HepG2 (cell line): ENCODE results near the gene CAPZB. TPM values are rescaled to one million over a fixed set of nuclear protein-coding genes. Genes with fewer than 3 reads are reported as not detected.
A peak's percentile ranks its signal among the peaks of the same experiment; 100 is the strongest.

Experiments
- CENPX ChIP-seq: sonication (generic); formaldehyde crosslinking; IDR thresholded peaks from 2 replicates; pipeline ENCODE4 v1.9.0; 2021; ENCODE audit warnings: mild to moderate bottlenecking, missing genetic modification reagents, moderate library complexity
- KDM5A ChIP-seq: fragments of 200-600 bp; sonication (generic); IDR thresholded peaks from 2 replicates; pipeline ENCODE4 v1.7.0; 2018; ENCODE audit warnings: antibody characterized with exemption, mild to moderate bottlenecking, low read length, borderline replicate concordance
- NKX3-1 ChIP-seq: sonication (generic); formaldehyde crosslinking; IDR thresholded peaks from 2 replicates; pipeline ENCODE4 v1.5.0; 2020; ENCODE audit warnings: missing genetic modification reagents
- PRDM15 ChIP-seq: sonication (generic); formaldehyde crosslinking; IDR thresholded peaks from 2 replicates; pipeline ENCODE4 v1.4.0; 2020; ENCODE audit warnings: missing genetic modification reagents
- RAD51 ChIP-seq: fragments of 450-650 bp; IDR thresholded peaks from 2 replicates; pipeline ENCODE4 v1.6.1; 2016; ENCODE audit warnings: borderline replicate concordance
- REXO4 ChIP-seq: sonication (generic); formaldehyde crosslinking; IDR thresholded peaks from 2 replicates; pipeline ENCODE4 v1.8.0; 2022; ENCODE audit warnings: missing genetic modification reagents, mild to moderate bottlenecking, borderline replicate concordance
- SKI ChIP-seq: fragments of 450-650 bp; IDR thresholded peaks from one replicate; pipeline ENCODE4 v1.6.1; 2018; ENCODE audit warnings: mild to moderate bottlenecking; ENCODE audit not compliant: partially characterized antibody
- SNAI1 ChIP-seq: sonication (generic); formaldehyde crosslinking; IDR thresholded peaks from 2 replicates; pipeline ENCODE4 v1.5.0; 2020; ENCODE audit warnings: mild to moderate bottlenecking, missing genetic modification reagents, borderline replicate concordance
- TFDP2 ChIP-seq: sonication (generic); formaldehyde crosslinking; IDR thresholded peaks from 2 replicates; pipeline ENCODE4 v1.4.0; 2020; ENCODE audit warnings: missing genetic modification reagents
- ZFP82 ChIP-seq: sonication (generic); formaldehyde crosslinking; IDR thresholded peaks from 2 replicates; pipeline ENCODE4 v1.5.1; 2020; ENCODE audit warnings: mild to moderate bottlenecking, missing genetic modification reagents, borderline replicate concordance
- ZMYM4 ChIP-seq: sonication (generic); formaldehyde crosslinking; IDR thresholded peaks from 2 replicates; pipeline ENCODE4 v1.8.1; 2023; ENCODE audit warnings: mild to moderate bottlenecking, missing genetic modification reagents
- ZNF354B ChIP-seq: sonication (generic); formaldehyde crosslinking; IDR thresholded peaks from 2 replicates; pipeline ENCODE4 v1.8.0; 2022; ENCODE audit warnings: mild to moderate bottlenecking, missing genetic modification reagents
- ZNF720 ChIP-seq: sonication (generic); formaldehyde crosslinking; IDR thresholded peaks from 2 replicates; pipeline ENCODE4 v1.4.0; 2020; ENCODE audit warnings: missing genetic modification reagents
- ZNF776 ChIP-seq: sonication (generic); formaldehyde crosslinking; IDR thresholded peaks from 2 replicates; pipeline ENCODE4 v1.4.0; 2020; ENCODE audit warnings: mild to moderate bottlenecking, missing genetic modification reagents
- ZNF790 ChIP-seq: sonication (generic); formaldehyde crosslinking; IDR thresholded peaks from 2 replicates; pipeline ENCODE4 v1.8.0; 2022; ENCODE audit warnings: missing genetic modification reagents, mild to moderate bottlenecking, borderline replicate concordance
- polyA plus RNA-seq, 8 experiments: library from polyadenylated mRNA; depleted of rRNA in 3 of 8; stranded (reverse) in 7 of 8; unstranded in 1 of 8; fragments of >200 nt; fragmentation: Illumina TruSeq in 4 of 8; extraction: Trizol in 4 of 8; gene quantifications; 2 replicates each; pipeline versions ENCODE4 v1.2.1 to v1.2.3, GENCODE V29; 2011 to 2016; ENCODE audit warnings: low read depth in 4 of 8, missing spikeins in 1 of 8, mixed read lengths in 1 of 8; ENCODE audit not compliant: insufficient read depth in 1 of 8
- total RNA-seq, 5 experiments: library from RNA; depleted of rRNA; stranded (reverse); fragments of >200 nt; fragmentation: Illumina TruSeq; extraction: Trizol; gene quantifications; 2 replicates each; pipeline ENCODE4 v1.2.3, GENCODE V29; 2016; ENCODE audit warnings: low read depth in 1 of 5
- TF ChIP-seq, protein P1 (sequence below): sonication (generic); formaldehyde crosslinking; conservative IDR thresholded peaks from 2 replicates; pipeline ENCODE4 v1.8.0; 2022; ENCODE audit warnings: low read depth, missing genetic modification reagents
- TF ChIP-seq, protein P2 (sequence below): sonication (generic); formaldehyde crosslinking; IDR thresholded peaks from 2 replicates; pipeline ENCODE4 v1.8.0; 2022; ENCODE audit warnings: mild to moderate bottlenecking, missing genetic modification reagents, borderline replicate concordance

CAPZB gene
- total and polyA plus RNA-seq, 2 of the 13 experiments (the other 11 are each of a cell fraction or from before 2014, with no cell fraction given): 58.9 to 76.9 TPM

DNA sequence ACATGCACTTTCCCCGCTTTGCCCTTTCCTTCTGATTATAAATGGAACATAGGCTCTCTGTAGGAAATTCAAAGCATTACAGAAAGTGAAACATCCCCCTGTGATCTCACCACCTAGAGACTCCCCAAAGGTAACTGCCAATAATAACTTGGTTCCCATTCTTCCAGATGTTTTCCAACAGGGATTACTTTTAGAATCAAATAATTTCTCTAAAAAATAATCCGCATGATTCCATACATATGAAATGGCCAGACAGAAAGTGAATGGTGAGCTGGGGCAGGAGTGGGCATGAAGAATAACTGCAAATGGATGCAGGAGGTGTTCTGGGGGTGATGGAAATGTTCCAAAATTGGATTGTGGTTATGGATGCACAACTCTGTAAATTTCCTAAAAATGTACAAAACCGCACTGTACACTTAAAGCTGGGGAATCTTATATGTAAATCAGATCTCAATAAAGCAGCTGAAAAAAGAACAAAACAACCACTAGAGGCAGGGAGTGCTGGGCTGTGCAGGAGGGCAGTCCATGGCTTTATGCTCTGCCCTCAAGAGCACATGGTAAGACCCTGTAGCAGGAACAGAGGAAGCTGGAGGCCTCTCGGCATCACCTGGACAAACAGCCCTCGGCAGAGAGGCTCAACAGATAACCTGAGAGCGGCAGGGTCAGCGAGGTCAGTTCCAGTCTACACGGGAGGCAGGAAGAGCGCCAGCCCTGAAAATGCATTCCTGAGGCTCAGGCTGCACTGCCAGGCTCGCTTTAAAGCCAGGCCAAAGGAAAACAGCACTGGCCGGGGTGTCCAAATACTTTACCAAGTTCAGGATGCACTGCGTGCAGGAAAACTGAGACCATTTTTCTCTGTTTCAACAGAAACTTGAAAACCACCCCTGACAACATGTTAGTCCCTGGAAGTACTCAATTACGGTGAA, 39.7 kb downstream of the CAPZB start (continued):
- TF ChIP-seq, protein P1, sequence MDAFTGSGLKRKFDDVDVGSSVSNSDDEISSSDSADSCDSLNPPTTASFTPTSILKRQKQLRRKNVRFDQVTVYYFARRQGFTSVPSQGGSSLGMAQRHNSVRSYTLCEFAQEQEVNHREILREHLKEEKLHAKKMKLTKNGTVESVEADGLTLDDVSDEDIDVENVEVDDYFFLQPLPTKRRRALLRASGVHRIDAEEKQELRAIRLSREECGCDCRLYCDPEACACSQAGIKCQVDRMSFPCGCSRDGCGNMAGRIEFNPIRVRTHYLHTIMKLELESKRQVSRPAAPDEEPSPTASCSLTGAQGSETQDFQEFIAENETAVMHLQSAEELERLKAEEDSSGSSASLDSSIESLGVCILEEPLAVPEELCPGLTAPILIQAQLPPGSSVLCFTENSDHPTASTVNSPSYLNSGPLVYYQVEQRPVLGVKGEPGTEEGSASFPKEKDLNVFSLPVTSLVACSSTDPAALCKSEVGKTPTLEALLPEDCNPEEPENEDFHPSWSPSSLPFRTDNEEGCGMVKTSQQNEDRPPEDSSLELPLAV (CRISPR knock-in tag): no peak
- no peak for TF ChIP-seq ZNF720 (CRISPR knock-in tag)
- no peak for TF ChIP-seq REXO4
- TF ChIP-seq ZNF354B (CRISPR knock-in tag): no peak
- no peak for TF ChIP-seq ZNF790
- TF ChIP-seq, protein P2, sequence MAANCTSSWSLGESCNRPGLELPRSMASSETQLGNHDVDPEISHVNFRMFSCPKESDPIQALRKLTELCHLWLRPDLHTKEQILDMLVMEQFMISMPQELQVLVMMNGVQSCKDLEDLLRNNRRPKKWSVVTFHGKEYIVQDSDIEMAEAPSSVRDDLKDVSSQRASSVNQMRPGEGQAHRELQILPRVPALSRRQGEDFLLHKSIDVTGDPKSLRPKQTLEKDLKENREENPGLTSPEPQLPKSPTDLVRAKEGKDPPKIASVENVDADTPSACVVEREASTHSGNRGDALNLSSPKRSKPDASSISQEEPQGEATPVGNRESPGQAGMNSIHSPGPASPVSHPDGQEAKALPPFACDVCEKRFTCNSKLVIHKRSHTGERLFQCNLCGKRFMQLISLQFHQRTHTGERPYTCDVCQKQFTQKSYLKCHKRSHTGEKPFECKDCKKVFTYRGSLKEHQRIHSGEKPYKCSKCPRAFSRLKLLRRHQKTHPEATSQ (CRISPR knock-in tag): peak; percentile 15; the same call in 1 of the 2 replicates
- no peak for TF ChIP-seq CENPX (CRISPR knock-in tag)
- 0 out of 2 replicates have a peak, but pooled peaks have one; percentile 30 for TF ChIP-seq NKX3-1 (CRISPR knock-in tag)
- TF ChIP-seq ZMYM4 (CRISPR knock-in tag): peak; percentile 83
- no peak for TF ChIP-seq KDM5A
- peak; percentile 34; the same call in 1 of the 2 replicates for TF ChIP-seq PRDM15 (CRISPR knock-in tag)
- no peak for TF ChIP-seq RAD51
- no peak for TF ChIP-seq ZNF776 (CRISPR knock-in tag)
- no peak for TF ChIP-seq SNAI1
- peak; percentile 74 for TF ChIP-seq TFDP2 (CRISPR knock-in tag)
- peak; percentile 77 for TF ChIP-seq SKI
- no peak for TF ChIP-seq ZFP82 (CRISPR knock-in tag)
